GM21423 (cell line): ENCODE measurements around the gene LASP1NB.
"Not testable (repeated sequence)": the region's sequence is repeated elsewhere in the genome, so short reads cannot be mapped to it uniquely, and the experiment has no call there.

Experiments used
- ATAC-seq: cut with Tn5 transposase; IDR thresholded peaks from one replicate; pipeline ENCODE4 v1.9.1; 2021; ENCODE audit warnings: mild to moderate bottlenecking, moderate library complexity; ENCODE audit not compliant: unreplicated experiment

Gene LASP1NB

DNA sequence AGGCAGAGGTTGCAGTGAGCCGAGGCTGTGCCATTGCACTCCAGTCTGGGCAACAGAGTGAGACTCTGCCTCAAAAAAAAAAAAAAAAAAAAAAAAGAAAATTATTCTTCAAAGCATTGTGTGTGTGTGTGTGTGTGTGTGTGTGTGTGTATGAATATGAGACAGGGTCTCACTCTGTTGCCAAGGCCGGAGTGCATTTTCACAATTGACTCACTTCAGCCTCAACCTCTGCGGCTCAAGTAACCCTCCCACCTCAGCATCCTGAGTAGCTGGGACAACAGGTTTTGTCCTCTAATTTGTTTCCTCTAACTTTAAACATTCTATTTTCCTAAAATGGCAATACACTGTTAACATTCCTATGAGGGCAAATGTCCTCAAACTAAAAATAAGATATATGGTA, 34.1 kb downstream of the LASP1NB start:
- ATAC-seq: no peak

GRCh38 chr17:38960402-38960801, 35.0 kb downstream of the LASP1NB start:
- no peak for ATAC-seq

DNA sequence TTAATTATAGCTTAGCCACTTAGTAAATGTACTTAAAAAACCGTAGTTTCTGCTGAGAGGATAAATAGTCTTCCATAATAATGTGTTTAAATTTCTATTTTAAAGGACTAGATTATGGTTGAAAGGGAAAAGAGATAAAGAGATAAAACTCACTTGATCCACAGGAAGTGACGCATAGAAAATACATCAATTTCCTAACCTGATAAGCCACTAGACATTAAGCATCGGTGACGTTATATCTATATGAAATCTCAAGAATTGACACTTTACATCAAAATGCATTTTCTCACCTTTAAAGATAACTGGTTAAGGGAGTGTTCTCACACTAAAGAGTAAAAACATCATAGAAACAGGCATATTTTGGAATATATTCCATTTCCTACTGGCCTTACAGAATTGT, 36.0 kb downstream of the LASP1NB start:
- ATAC-seq: no peak

- no peak for ATAC-seq
These were observed 41.9 kb downstream of the LASP1NB start, which contains the start of gene FBXO47 for GRCh38 chr17:38967290-38967738. FBXO47 (minus strand) TSS chr17:38967403; CDS start chr17:38963025, 4,378 bp downstream.

- ATAC-seq: no peak
These were observed 43.9 kb downstream of the LASP1NB start for GRCh38 chr17:38969281-38969680.

- no peak for ATAC-seq
These were observed 44.7 kb downstream of the LASP1NB start for GRCh38 chr17:38970128-38970527.

DNA sequence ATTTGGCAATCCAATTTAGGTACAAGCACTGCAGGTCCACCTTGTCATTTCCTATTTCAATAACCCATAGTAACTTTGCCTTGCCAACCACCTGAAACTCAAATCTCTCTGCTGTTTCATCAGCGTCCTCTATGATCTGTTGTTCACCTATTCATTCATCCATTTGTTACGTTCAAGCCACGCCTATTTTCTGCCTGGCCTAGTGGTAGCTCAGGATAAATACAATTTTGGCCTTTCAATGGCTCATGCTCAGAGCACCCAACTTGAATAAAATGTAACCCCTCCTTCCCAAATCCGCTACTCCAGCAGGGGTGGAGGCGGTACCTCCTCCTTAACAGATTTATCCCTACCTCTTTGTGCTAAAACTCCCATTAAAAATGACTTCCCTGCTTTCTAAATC, 45.4 kb downstream of the LASP1NB start:
- ATAC-seq: no peak

DNA sequence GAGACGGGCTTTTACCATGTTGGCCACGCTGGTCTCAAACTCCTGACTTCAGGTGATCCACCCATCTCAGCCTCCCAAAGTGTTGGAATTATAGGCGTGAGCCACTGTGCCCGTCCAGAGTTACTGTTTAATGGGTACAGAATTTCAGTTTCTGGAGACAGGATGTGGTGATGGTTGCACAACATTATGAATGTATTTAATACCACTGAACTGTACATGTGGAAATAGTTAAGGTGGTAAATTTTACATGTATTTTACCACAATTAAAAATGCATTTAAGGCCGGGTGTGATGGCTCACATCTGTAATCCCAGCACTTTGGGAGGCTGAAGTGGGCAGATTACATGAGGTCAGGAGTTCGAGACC, 50.8 kb downstream of the LASP1NB start:
- not testable (repeated sequence) for ATAC-seq

DNA sequence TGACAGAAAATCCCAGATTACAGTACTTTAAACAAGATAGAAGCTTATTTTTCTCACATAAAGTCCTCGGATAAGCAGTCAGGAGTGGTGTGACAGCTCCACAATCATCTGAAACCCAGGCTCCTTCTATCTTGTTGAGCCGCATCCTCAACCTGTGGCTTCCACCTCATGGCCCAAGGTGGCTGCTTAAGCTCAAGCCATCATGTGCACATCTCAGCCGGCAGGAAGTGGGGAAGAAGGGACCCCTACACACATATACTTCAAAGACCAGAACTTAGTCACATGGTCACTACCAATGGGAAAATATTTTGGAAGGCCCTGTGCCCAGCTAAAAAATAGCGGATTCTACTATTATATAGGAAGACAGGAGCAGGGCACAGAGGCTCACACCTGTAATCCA, 52.8 kb downstream of the LASP1NB start:
- no peak for ATAC-seq
